ENCODE measurements around the gene ANKRD29. TPM values are rescaled to one million over a fixed set of nuclear protein-coding genes. Genes with fewer than 3 reads are reported as not detected.
A peak's percentile ranks its signal among the peaks of the same experiment; 100 is the strongest.

ANKRD29 gene
- total RNA-seq, 1 experiment from 2014 or later: 8.2 TPM

DNA sequence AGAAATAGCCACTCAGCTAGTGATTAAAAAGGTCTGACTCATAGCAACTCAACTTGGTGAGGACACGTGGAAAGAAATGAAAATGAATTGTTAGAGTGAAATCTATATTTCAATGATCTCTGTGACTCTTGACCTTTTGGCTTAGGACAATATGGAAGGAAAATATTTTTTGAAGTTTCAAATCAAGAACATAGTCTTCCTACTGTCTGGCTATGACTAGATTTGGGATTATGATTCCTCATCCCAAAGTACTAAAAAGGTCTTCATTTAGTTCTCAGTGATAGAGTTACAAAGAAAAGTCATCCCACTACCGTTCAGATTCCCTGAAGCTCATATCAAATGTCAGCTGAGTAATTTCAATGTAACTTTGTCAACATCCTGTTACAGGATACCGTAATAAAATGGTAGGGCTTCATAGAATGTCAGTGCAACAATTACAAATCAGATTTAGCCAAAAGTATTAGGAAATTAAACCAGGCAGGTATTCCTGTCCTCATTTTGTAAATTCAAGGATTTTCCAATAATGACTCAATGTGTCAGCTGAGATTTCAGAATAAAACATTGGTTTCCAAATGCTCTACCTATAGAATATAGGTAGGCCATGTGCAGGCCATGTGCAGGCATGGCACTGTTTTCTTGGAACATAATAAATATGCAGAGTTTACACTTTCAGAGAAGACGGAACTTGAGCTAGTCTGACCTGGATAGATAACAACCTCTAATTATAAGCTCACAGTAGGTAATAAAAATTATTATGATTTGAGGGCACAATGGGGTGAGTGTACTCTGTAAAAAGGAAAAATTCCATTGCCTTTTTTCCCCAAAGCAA, 36.0 kb downstream of the ANKRD29 start:
- H3K27me3 Mint-ChIP-seq (ENCODE audit: insufficient read depth, unreplicated experiment): no peaks in the 10 kb centered on the region
- DNase-seq: no peak
- H3K27ac Mint-ChIP-seq (ENCODE audit: unreplicated experiment): no peak overlapping the region
- Histone ChIP-seq H3K4me3 (ENCODE audit: low read depth, low read length) (no peak overlapping the region), H3K9me3 (no peaks in the 10 kb centered on the region), H3K27me3 (replicated peaks; ENCODE audit: control insufficient read depth, insufficient read depth, low read length) (no peaks in the 10 kb centered on the region), H3K4me1 (peaks cover 10% of the 10 kb centered on the region), H3K36me3 (ENCODE audit: control insufficient read depth, insufficient read depth, low read length) (no peaks in the 10 kb centered on the region)
- ChIA-PET POLR2A (no interaction called here), CTCF (no interaction called here)
- no TSS peak for BruUV-seq (replicated peaks)
- H3K9me3 Mint-ChIP-seq (ENCODE audit: unreplicated experiment): no peaks in the 10 kb centered on the region
- intact Hi-C loops (cut with micrococcal nuclease; ENCODE audit: unreplicated experiment): loop anchor here (5.0 kb wide), 1 partner anchor 56 kb away; no protein-coding TSS in a partner anchor
- no peaks in the 10 kb centered on the region for H3K4me1 Mint-ChIP-seq (ENCODE audit: low read depth, unreplicated experiment)
- TF ChIP-seq, protein P1, sequence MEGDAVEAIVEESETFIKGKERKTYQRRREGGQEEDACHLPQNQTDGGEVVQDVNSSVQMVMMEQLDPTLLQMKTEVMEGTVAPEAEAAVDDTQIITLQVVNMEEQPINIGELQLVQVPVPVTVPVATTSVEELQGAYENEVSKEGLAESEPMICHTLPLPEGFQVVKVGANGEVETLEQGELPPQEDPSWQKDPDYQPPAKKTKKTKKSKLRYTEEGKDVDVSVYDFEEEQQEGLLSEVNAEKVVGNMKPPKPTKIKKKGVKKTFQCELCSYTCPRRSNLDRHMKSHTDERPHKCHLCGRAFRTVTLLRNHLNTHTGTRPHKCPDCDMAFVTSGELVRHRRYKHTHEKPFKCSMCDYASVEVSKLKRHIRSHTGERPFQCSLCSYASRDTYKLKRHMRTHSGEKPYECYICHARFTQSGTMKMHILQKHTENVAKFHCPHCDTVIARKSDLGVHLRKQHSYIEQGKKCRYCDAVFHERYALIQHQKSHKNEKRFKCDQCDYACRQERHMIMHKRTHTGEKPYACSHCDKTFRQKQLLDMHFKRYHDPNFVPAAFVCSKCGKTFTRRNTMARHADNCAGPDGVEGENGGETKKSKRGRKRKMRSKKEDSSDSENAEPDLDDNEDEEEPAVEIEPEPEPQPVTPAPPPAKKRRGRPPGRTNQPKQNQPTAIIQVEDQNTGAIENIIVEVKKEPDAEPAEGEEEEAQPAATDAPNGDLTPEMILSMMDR (IDR thresholded peaks at IDR 0.05; ENCODE audit: insufficient read depth in 1 of 2, low read depth in 1 of 2, low read length in 1 of 2, severe bottlenecking in 1 of 2, unreplicated experiment in 1 of 2): no peak
- H3K36me3 Mint-ChIP-seq (ENCODE audit: insufficient read depth, unreplicated experiment): peaks cover 6% of the 10 kb centered on the region
- H3K4me3 Mint-ChIP-seq (ENCODE audit: unreplicated experiment): no peak overlapping the region

- Histone ChIP-seq H3K4me3 (ENCODE audit: low read depth, low read length) (no peak overlapping the region), H3K36me3 (ENCODE audit: control insufficient read depth, insufficient read depth, low read length) (no peaks in the 10 kb centered on the region), H3K9me3 (no peaks in the 10 kb centered on the region), H3K4me1 (peaks cover 3% of the 10 kb centered on the region; the same call in 1 of the 2 replicates), H3K27me3 (replicated peaks; ENCODE audit: control insufficient read depth, insufficient read depth, low read length) (no peaks in the 10 kb centered on the region)
- CTCF ChIA-PET: interaction anchor here (1.3 to 2.4 kb wide), 2 partner anchors 29 to 80 kb away, joined by 4 to 11 read pairs; no protein-coding TSS in a partner anchor
- H3K27ac Mint-ChIP-seq (ENCODE audit: unreplicated experiment): no peak overlapping the region
- POLR2A ChIA-PET: no interaction called here
- H3K9me3 Mint-ChIP-seq (ENCODE audit: unreplicated experiment): no peaks in the 10 kb centered on the region
- no peak overlapping the region for H3K4me3 Mint-ChIP-seq (ENCODE audit: unreplicated experiment)
- intact Hi-C loops (cut with micrococcal nuclease; ENCODE audit: unreplicated experiment): no loop called here
- no TSS peak for BruUV-seq (replicated peaks)
- DNase-seq: no peak
- peaks cover under 1% of the 10 kb centered on the region for H3K4me1 Mint-ChIP-seq (ENCODE audit: low read depth, unreplicated experiment)
- no peaks in the 10 kb centered on the region for H3K27me3 Mint-ChIP-seq (ENCODE audit: insufficient read depth, unreplicated experiment)
- TF ChIP-seq, protein P1 (IDR thresholded peaks at IDR 0.05; ENCODE audit: insufficient read depth in 1 of 2, low read depth in 1 of 2, low read length in 1 of 2, severe bottlenecking in 1 of 2, unreplicated experiment in 1 of 2): no peak
- no peaks in the 10 kb centered on the region for H3K36me3 Mint-ChIP-seq (ENCODE audit: insufficient read depth, unreplicated experiment)
Observed at GRCh38 chr18:23623040-23623439, 39.7 kb downstream of the ANKRD29 start.

- Histone ChIP-seq H3K9me3 (no peaks in the 10 kb centered on the region), H3K27me3 (replicated peaks; ENCODE audit: control insufficient read depth, insufficient read depth, low read length) (no peaks in the 10 kb centered on the region), H3K36me3 (ENCODE audit: control insufficient read depth, insufficient read depth, low read length) (no peaks in the 10 kb centered on the region), H3K4me3 (ENCODE audit: low read depth, low read length) (peak overlapping the region; percentile 16), H3K4me1 (0 out of 2 replicates have a peak, but pooled peaks cover 7% of the 10 kb centered on the region)
- no peaks in the 10 kb centered on the region for H3K9me3 Mint-ChIP-seq (ENCODE audit: unreplicated experiment)
- H3K36me3 Mint-ChIP-seq (ENCODE audit: insufficient read depth, unreplicated experiment): no peaks in the 10 kb centered on the region
- H3K4me1 Mint-ChIP-seq (ENCODE audit: low read depth, unreplicated experiment): peaks cover 8% of the 10 kb centered on the region
- POLR2A ChIA-PET: no interaction called here
- H3K27me3 Mint-ChIP-seq (ENCODE audit: insufficient read depth, unreplicated experiment): no peaks in the 10 kb centered on the region
- CTCF ChIA-PET: interaction anchor here (1.2 kb wide), 1 partner anchor 84 kb away, joined by 8 read pairs; no protein-coding TSS in a partner anchor
- no TSS peak for BruUV-seq (replicated peaks)
- intact Hi-C loops (cut with micrococcal nuclease; ENCODE audit: unreplicated experiment): no loop called here
- DNase-seq: no peak
- no peak overlapping the region for H3K27ac Mint-ChIP-seq (ENCODE audit: unreplicated experiment)
- H3K4me3 Mint-ChIP-seq (ENCODE audit: unreplicated experiment): no peak overlapping the region
- TF ChIP-seq, protein P1 (IDR thresholded peaks at IDR 0.05; ENCODE audit: insufficient read depth in 1 of 2, low read depth in 1 of 2, low read length in 1 of 2, severe bottlenecking in 1 of 2, unreplicated experiment in 1 of 2): no peak
Observed at GRCh38 chr18:23619388-23619881, 43.3 kb downstream of the ANKRD29 start.

Measured in Caco-2 (cell line).